Mesendoderm (in vitro differentiated cells): ENCODE data around the gene BICD1. TPM values are rescaled to one million over a fixed set of nuclear protein-coding genes. Genes with fewer than 3 reads are reported as not detected.

ENCODE experiments used
- DNase-seq: peaks from one replicate; pipeline ENCODE4 v3.0.0; 2013
- H2AK5ac ChIP-seq: 2 replicates; pipeline ENCODE4 v1.6.1; 2013; ENCODE audit warnings: low read length, inconsistent platforms
- H2BK120ac ChIP-seq: 2 replicates; pipeline ENCODE4 v1.6.1; 2013; ENCODE audit warnings: low read depth, mild to moderate bottlenecking, low read length, moderate library complexity, mixed read lengths
- H2BK15ac ChIP-seq: replicated peaks from 2 replicates; pipeline ENCODE4 v1.6.1; 2013; ENCODE audit warnings: low read depth, mild to moderate bottlenecking, moderate library complexity
- H2BK5ac ChIP-seq: 2 replicates; pipeline ENCODE4 v1.6.1; 2013; ENCODE audit warnings: low read length, inconsistent platforms
- H3K18ac ChIP-seq: 2 replicates; pipeline ENCODE4 v1.6.1; 2013; ENCODE audit warnings: mild to moderate bottlenecking, low read length, mixed read lengths
- H3K23ac ChIP-seq: one replicate; pipeline ENCODE4 v1.6.1; 2013; ENCODE audit warnings: low read length
- H3K27ac ChIP-seq: 2 replicates; pipeline ENCODE4 v1.5.1; 2013; ENCODE audit warnings: low read depth, mild to moderate bottlenecking, inconsistent platforms, low read length, moderate library complexity
- H3K27me3 ChIP-seq: 2 replicates; pipeline ENCODE4 v1.6.1; 2013; ENCODE audit warnings: low read length, control low read depth, mild to moderate bottlenecking, inconsistent platforms; ENCODE audit not compliant: insufficient read depth, poor library complexity
- H3K36me3 ChIP-seq: 2 replicates; pipeline ENCODE4 v1.6.1; 2013; ENCODE audit warnings: low read length, inconsistent platforms; ENCODE audit not compliant: control insufficient read depth, insufficient read depth
- H3K4ac ChIP-seq: one replicate; pipeline ENCODE4 v1.6.1; 2013; ENCODE audit warnings: low read depth, mild to moderate bottlenecking, low read length, moderate library complexity
- H3K4me1 ChIP-seq: 2 replicates; pipeline ENCODE4 v1.6.1; 2013; ENCODE audit warnings: low read depth, low read length, inconsistent platforms; ENCODE audit not compliant: control insufficient read depth
- H3K4me2 ChIP-seq: 2 replicates; pipeline ENCODE4 v1.6.1; 2013; ENCODE audit warnings: low read length
- H3K4me3 ChIP-seq: 2 replicates; pipeline ENCODE4 v1.5.1; 2013; ENCODE audit warnings: mild to moderate bottlenecking, low read length
- H3K56ac ChIP-seq: one replicate; pipeline ENCODE4 v1.6.1; 2013; ENCODE audit warnings: low read length
- H3K79me1 ChIP-seq: 2 replicates; pipeline ENCODE4 v1.6.1; 2013; ENCODE audit warnings: low read length, inconsistent platforms
- H3K79me2 ChIP-seq: 2 replicates; pipeline ENCODE4 v1.6.1; 2013; ENCODE audit warnings: mild to moderate bottlenecking, low read length; ENCODE audit not compliant: control insufficient read depth, insufficient read depth
- H3K9ac ChIP-seq: 2 replicates; pipeline ENCODE4 v1.6.1; 2013; ENCODE audit warnings: low read length, inconsistent platforms
- H4K5ac ChIP-seq: one replicate; pipeline ENCODE4 v1.6.1; 2013; ENCODE audit warnings: low read length
- H4K8ac ChIP-seq: one replicate; pipeline ENCODE4 v1.6.1; 2013; ENCODE audit warnings: low read depth, mild to moderate bottlenecking, control low read depth, low read length, moderate library complexity
- WGBS: extraction: QIAGEN DNeasy Blood & Tissue Kit; methylation state at CpG from one replicate; pipeline ENCODE4 v1.1.7; 2013; ENCODE audit warnings: low lambda C conversion rate, missing lambda C conversion rate; ENCODE audit not compliant: insufficient coverage; ENCODE audit errors: extremely low coverage; 5-methylcytosine and 5-hydroxymethylcytosine counted together
- small RNA-seq: library from polyadenylated mRNA; stranded (forward); fragments of <200 nt; extraction: miRNeasy Mini kit (QIAGEN cat#:217004); gene quantifications from one replicate; pipeline ENCODE3, GENCODE V24; 2013; ENCODE audit not compliant: insufficient read depth

Gene BICD1

DNA sequence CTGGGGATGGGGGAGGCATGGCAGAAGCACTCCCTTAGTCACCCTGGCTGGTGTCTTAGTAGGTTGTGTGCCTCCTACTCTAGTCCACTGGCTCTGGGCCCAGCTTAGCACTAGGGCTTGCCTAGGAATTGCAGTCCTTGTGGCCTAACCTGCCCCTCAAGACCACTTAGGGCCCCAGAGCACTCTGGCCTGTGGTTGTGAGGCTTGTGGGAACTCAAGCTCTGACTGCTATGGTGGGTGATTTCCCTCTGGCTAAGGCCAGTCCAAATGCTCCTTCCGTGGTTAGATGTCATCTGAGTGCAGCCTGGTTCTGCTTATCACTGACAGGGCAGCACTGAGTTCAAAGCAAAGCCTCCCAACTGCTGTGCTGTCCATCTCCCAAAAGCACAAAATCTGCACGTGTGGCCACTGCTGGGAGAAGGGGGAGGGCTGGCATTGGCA, 312.9 kb downstream of the BICD1 start:
- H3K56ac ChIP-seq = peak overlapping the region; percentile 59
- H3K27ac ChIP-seq = no peak overlapping the region
- peak overlapping the region; percentile 47 for H2BK5ac ChIP-seq
- H3K4me2 ChIP-seq = no peak overlapping the region
- H3K18ac ChIP-seq = no peak overlapping the region
- no peak overlapping the region for H3K23ac ChIP-seq
- H3K79me1 ChIP-seq = peaks cover 6% of the 10 kb centered on the region
- peak; percentile 40 for DNase-seq
- no peak overlapping the region for H2BK120ac ChIP-seq
- H4K8ac ChIP-seq = no peak overlapping the region
- peaks cover 17% of the 10 kb centered on the region for H3K4me1 ChIP-seq
- H3K9ac ChIP-seq = peak overlapping the region; percentile 0
- H2BK15ac ChIP-seq = no peak overlapping the region
- H4K5ac ChIP-seq = no peak overlapping the region
- no peak overlapping the region for H3K4ac ChIP-seq
- WGBS = no CpG with 5 or more reads among the region's 2 CpGs
- peak overlapping the region; percentile 40 for H2AK5ac ChIP-seq
- H3K36me3 ChIP-seq = no peaks in the 10 kb centered on the region
- H3K27me3 ChIP-seq = no peaks in the 10 kb centered on the region
- peaks cover 42% of the 10 kb centered on the region for H3K79me2 ChIP-seq
- H3K4me3 ChIP-seq = no peak overlapping the region

DNA sequence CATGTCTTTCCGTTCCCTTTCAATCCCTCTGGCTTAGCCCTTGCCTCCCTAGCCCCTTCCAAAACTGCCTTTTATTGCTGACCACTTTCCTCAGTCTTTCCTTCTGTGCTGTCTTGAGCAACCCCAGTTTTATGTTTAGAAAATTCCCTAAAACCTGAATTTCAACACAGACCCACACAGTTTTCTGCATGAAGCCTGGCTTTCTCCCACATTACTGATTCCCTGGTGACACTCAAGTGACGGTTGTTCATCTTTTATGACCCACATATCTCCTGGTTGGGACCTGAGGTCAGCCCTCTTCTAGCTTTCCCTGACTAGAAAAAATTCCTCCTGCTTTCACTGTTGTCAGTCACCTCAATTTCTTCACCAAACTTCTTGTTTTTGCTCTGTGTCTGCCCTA, 313.7 kb downstream of the BICD1 start:
- H2BK120ac ChIP-seq = no peak overlapping the region

DNA sequence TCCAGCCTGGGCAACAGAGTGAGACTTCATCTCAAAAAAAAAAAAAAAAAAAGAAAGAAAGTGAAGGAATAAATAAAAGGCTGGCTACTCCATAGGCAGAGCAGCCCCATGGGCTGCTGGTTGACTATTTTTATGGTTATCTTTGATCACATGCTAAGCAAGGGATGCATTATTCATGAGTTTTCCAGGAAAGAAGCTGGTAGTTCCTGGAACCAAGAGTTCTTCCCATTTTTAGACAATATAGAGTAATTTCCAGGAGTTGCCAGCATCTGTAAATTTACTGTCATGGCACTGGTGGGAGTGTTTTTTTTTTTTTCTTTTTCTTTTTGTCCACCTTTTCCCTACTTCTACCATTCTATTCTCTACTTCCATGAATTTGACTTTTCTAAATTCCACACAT, 316.9 kb downstream of the BICD1 start:
- no peak overlapping the region for H3K56ac ChIP-seq
- H2AK5ac ChIP-seq = no peak overlapping the region
- no peak overlapping the region for H2BK5ac ChIP-seq
- no peaks in the 10 kb centered on the region for H3K27me3 ChIP-seq
- H4K8ac ChIP-seq = no peak overlapping the region
- no peak overlapping the region for H2BK120ac ChIP-seq
- H3K4me2 ChIP-seq = no peak overlapping the region
- no peak overlapping the region for H4K5ac ChIP-seq
- no peak for DNase-seq
- peaks cover 17% of the 10 kb centered on the region for H3K4me1 ChIP-seq
- H3K79me1 ChIP-seq = peaks cover 6% of the 10 kb centered on the region
- H3K4ac ChIP-seq = no peak overlapping the region
- no peak overlapping the region for H3K27ac ChIP-seq
- no peak overlapping the region for H3K23ac ChIP-seq
- no peak overlapping the region for H3K18ac ChIP-seq
- H3K9ac ChIP-seq = no peak overlapping the region
- no peak overlapping the region for H3K4me3 ChIP-seq
- peaks cover 28% of the 10 kb centered on the region for H3K79me2 ChIP-seq
- no peak overlapping the region for H2BK15ac ChIP-seq
- H3K36me3 ChIP-seq = no peaks in the 10 kb centered on the region

More for the DNA sequence above, 313.7 kb downstream of the BICD1 start:
- Histone ChIP-seq H4K5ac (no peak overlapping the region), H3K23ac (no peak overlapping the region), H3K18ac (peak overlapping the region; percentile 77), H3K79me2 (peaks cover 41% of the 10 kb centered on the region), H3K36me3 (no peaks in the 10 kb centered on the region), H3K4me1 (peaks cover 17% of the 10 kb centered on the region), H3K4me3 (no peak overlapping the region), H3K79me1 (peaks cover 6% of the 10 kb centered on the region), H2BK15ac (no peak overlapping the region), H3K4ac (no peak overlapping the region), H4K8ac (no peak overlapping the region), H3K56ac (no peak overlapping the region), H3K4me2 (no peak overlapping the region), H3K9ac (peak overlapping the region; percentile 9), H2AK5ac (no peak overlapping the region), H3K27ac (no peak overlapping the region), H2BK5ac (no peak overlapping the region), H3K27me3 (no peaks in the 10 kb centered on the region)
- WGBS = no CpG with 5 or more reads among the region's 2 CpGs
- DNase-seq = no peak

DNA sequence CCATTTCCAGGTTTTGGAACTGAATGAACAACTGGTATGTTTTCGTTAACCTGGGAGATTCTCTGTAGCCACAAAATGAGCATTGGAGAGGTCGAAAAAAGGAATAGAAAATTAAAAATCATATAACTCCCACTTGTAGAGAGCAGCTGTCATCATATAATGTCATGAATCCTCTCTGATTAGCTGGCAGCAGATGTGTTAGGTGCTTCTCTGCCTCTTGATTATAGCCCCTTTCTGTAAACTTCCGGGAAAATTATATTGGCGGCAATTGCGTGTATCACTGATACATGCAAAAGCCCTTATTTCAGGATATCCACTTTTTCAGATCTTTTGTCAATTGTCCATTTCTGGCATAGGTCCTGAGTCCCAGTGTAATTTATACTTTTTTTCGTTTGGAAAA, 324.4 kb downstream of the BICD1 start:
- no peak overlapping the region for H2BK120ac ChIP-seq
- no peaks in the 10 kb centered on the region for H3K36me3 ChIP-seq
- WGBS = no CpG with 5 or more reads among the region's 6 CpGs
- DNase-seq = no peak
- no peak overlapping the region for H4K5ac ChIP-seq
- no peak overlapping the region for H3K4me2 ChIP-seq
- H3K23ac ChIP-seq = no peak overlapping the region
- no peak overlapping the region for H3K4ac ChIP-seq
- no peak overlapping the region for H4K8ac ChIP-seq
- H3K79me1 ChIP-seq = no peaks in the 10 kb centered on the region
- H2AK5ac ChIP-seq = no peak overlapping the region
- H2BK15ac ChIP-seq = no peak overlapping the region
- H3K4me3 ChIP-seq = no peak overlapping the region
- no peak overlapping the region for H3K9ac ChIP-seq
- no peaks in the 10 kb centered on the region for H3K27me3 ChIP-seq
- no peak overlapping the region for H3K18ac ChIP-seq
- no peak overlapping the region for H3K27ac ChIP-seq
- H3K56ac ChIP-seq = no peak overlapping the region
- no peaks in the 10 kb centered on the region for H3K4me1 ChIP-seq
- H2BK5ac ChIP-seq = no peak overlapping the region
- H3K79me2 ChIP-seq = peaks cover 18% of the 10 kb centered on the region

Small RNA genes within 50 kb of the gene (small RNA-seq; reads per million reads assigned to genes)
- gene AC048344.2 (not detected), gene AC048344.3 (not detected), gene RF00019 (not detected)
